Fibroblast of skin of back (primary cell): ENCODE measurements around the gene PGM1.

ENCODE experiments used
- DNase-seq: peaks from one replicate; pipeline ENCODE4 v3.0.0-alpha.2; 2013

PGM1 gene

GRCh38 chr1:63703701-63704107 lies 110.5 kb downstream of the PGM1 start:
- no peak for DNase-seq

- DNase-seq: no peak
Observed at GRCh38 chr1:63704443-63704842, 111.2 kb downstream of the PGM1 start.

GRCh38 chr1:63705078-63705477 lies 111.9 kb downstream of the PGM1 start:
- DNase-seq: no peak

GRCh38 chr1:63709267-63709828 lies 116.1 kb downstream of the PGM1 start:
- no peak for DNase-seq
